ENCODE measurements around the gene GFOD1.
"Not testable (repeated sequence)": the region's sequence is repeated elsewhere in the genome, so short reads cannot be mapped to it uniquely, and the experiment has no call there.

The GFOD1 gene

GRCh38 chr6:13463328-13463717, 24.1 kb downstream of the GFOD1 start:
- no peak for DNase-seq

- DNase-seq, result no peak
Measured at GRCh38 chr6:13462458-13463327, 24.7 kb downstream of the GFOD1 start.

- DNase-seq, result no peak
Measured at GRCh38 chr6:13461805-13462204, 25.6 kb downstream of the GFOD1 start.

- no peak for DNase-seq
Measured at GRCh38 chr6:13461307-13461706, 26.1 kb downstream of the GFOD1 start.

GRCh38 chr6:13460289-13460688, 27.1 kb downstream of the GFOD1 start:
- not testable (repeated sequence) for DNase-seq

GRCh38 chr6:13457577-13457976, 29.8 kb downstream of the GFOD1 start:
- peak; percentile 69 for DNase-seq

GRCh38 chr6:13455552-13455966, 31.8 kb downstream of the GFOD1 start:
- DNase-seq, result no peak

- DNase-seq, result peak; percentile 47
Measured at GRCh38 chr6:13454286-13455221, 32.8 kb downstream of the GFOD1 start.

GRCh38 chr6:13453771-13454251, 33.6 kb downstream of the GFOD1 start:
- DNase-seq, result no peak

GRCh38 chr6:13453153-13453552, 34.2 kb downstream of the GFOD1 start:
- DNase-seq, result no peak

- no peak for DNase-seq
Measured at GRCh38 chr6:13452346-13453117, 34.9 kb downstream of the GFOD1 start.

- DNase-seq, result no peak
Measured at GRCh38 chr6:13451181-13451895, 36.1 kb downstream of the GFOD1 start.

- DNase-seq, result no peak
Measured at GRCh38 chr6:13450628-13451027, 36.8 kb downstream of the GFOD1 start.

GRCh38 chr6:13447949-13448724, 39.3 kb downstream of the GFOD1 start:
- no peak for DNase-seq

GRCh38 chr6:13446381-13446780, 41.0 kb downstream of the GFOD1 start:
- DNase-seq, result no peak

GRCh38 chr6:13445744-13446115, 41.7 kb downstream of the GFOD1 start:
- DNase-seq, result no peak

- DNase-seq, result peak; percentile 56
Measured at GRCh38 chr6:13445005-13445743, 42.2 kb downstream of the GFOD1 start.

- no peak for DNase-seq
Measured at GRCh38 chr6:13444604-13445003, 42.8 kb downstream of the GFOD1 start.

GRCh38 chr6:13443978-13444377, 43.4 kb downstream of the GFOD1 start:
- not testable (repeated sequence) for DNase-seq

GRCh38 chr6:13441778-13442177, 45.6 kb downstream of the GFOD1 start:
- no peak for DNase-seq

GRCh38 chr6:13439644-13440043, 47.8 kb downstream of the GFOD1 start:
- no peak for DNase-seq
